HG02973 (cell line): ENCODE measurements around the gene CST3.
"Not testable (repeated sequence)": the region's sequence is repeated elsewhere in the genome, so short reads cannot be mapped to it uniquely, and the experiment has no call there.

Experiments used
- ATAC-seq: cut with Tn5 transposase; IDR thresholded peaks from one replicate; pipeline ENCODE4 v1.9.1; 2021; ENCODE audit warnings: moderate library complexity; ENCODE audit not compliant: unreplicated experiment

CST3 gene

DNA sequence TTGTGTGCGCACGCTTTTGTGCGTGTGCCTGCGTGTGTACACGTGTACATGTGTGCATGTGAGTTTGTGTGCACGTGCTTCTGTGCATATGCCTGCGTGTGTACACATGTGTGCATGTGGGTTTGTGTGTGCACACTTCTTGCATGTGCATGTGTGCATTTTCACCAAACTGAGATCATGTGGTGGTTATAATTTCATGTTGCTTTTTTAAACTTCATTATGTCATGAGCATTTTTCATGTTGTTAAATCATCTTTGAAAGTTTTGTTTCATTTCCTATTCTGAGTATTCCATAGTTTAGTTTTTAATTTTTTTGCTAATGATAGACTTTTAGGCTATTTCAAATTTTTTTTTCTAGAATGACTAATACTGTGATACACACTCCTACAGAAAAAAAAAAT is 6.4 kb upstream of the CST3 start:
- no peak for ATAC-seq

- no peak for ATAC-seq
Measured at GRCh38 chr20:23643659-23644058, 5.9 kb upstream of the CST3 start.

DNA sequence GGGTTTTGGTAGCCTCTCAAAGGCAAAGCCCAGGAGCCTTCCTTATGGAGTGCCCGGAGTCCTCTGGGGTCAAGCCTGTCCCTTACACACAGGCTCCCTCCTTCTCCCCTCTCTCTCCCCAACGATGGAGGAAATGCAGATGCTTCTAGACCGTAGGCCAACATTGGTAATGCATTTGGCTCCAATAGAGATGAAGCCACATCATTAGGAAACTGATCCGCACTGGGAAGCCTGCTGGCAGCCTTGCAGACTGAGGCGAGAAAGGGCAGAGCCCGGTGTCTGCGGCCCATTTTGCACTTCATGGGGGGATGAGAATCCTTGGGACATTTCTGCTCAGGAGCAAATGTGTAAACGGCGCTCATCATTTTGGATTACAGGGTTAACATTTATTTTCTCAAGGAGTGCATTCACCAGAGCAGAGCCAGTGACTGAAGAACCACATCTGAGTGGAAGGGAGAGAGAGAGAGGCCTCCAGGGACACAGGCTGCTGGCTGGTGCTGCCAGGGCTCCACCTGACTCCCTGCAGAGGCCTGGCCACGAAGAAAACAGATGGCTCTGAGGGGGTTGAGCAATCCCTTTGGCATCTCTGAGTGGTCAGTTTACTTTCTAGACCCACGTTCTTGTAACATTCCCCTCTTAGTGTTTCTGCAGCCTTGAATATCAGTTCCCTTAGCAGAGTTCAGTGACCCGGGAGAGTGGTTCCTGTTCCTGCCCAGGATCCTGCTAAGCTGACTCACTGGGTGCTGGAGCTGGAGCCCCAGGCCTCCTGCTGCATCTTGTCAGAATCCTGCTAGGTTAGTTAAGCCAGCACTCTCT is 4.4 kb upstream of the CST3 start:
- ATAC-seq = no peak

- no peak for ATAC-seq
Measured at GRCh38 chr20:23640671-23641667, 3.2 kb upstream of the CST3 start.

- ATAC-seq = no peak
Measured at GRCh38 chr20:23640018-23640601, 2.4 kb upstream of the CST3 start.

- no peak for ATAC-seq
Measured at GRCh38 chr20:23639490-23639958, 1.8 kb upstream of the CST3 start.

DNA sequence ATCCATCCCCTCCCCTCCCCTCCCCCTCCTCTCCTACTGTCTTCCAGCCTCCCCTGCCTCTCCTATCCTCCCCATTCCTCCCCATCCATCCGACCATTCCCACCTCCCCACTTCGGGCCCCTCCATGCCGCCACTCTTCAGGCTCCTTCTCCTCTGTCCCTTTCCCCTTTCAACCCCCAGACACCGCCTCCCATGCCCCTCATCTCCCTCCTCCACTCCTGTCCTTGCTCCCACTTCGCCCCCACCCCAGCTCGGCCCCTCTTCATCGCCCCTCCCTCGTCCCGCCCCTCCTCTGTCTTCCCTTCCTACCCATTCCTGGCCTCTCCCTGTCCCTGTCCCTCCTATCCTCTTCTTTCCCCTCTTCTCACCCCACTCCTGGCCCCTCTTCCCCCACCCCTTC is 554 bp upstream of the CST3 start:
- no peak for ATAC-seq

- ATAC-seq = no peak
Measured at GRCh38 chr20:23636908-23637281, 860 bp downstream of the CST3 start.

DNA sequence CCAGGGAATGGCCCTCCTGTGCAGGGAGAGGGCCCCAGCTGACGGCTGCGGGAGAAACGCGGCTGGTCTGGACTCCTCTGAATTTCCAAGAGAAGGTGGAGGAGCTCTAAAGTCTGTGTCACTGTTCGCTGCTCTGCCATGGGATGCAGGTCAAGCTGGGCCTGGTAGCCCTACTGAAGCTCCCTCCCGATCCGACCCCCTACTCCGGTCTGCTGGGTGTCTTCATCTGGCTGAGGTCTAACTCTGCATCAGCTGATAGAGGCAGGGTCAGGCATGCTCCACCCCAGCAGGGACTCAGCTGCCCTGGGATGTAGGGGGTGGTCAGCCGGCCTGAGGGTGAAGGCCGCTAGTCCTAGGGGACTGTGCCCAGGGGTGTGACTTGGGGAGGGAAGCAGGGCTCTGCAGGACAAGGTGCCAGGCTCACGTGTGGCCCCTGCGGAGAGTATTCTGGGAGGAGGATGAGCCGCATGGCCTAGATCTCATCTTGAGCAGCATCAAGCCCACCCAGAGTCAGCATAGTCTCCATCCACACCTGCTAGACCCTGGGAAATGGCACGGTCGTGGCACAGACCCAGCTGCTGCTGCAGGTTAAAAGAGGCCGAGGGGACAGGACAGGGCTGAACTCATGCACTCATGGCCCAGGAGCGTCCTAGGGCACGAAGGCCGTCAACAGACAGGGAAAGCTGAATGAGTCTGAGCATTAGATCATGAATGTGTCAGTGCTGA is 1.4 kb downstream of the CST3 start:
- ATAC-seq = no peak

DNA sequence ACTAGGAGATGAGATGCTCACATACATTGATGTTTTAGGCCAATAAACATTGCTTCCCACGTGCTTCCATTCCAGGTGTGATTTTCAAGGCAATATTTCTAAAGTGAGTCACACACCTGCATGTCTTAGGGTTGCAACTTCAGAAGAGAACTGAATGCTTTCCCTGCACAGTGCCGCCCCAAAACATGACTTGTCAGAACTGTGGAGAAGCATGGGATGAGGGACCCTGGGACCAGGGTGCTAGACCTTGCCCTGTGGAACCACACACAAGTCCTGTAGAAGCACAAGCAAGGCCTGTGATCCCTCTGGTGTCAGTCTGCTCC is 2.0 kb downstream of the CST3 start:
- ATAC-seq = not testable (repeated sequence)

GRCh38 chr20:23634985-23635767 is 2.6 kb downstream of the CST3 start:
- no peak for ATAC-seq

DNA sequence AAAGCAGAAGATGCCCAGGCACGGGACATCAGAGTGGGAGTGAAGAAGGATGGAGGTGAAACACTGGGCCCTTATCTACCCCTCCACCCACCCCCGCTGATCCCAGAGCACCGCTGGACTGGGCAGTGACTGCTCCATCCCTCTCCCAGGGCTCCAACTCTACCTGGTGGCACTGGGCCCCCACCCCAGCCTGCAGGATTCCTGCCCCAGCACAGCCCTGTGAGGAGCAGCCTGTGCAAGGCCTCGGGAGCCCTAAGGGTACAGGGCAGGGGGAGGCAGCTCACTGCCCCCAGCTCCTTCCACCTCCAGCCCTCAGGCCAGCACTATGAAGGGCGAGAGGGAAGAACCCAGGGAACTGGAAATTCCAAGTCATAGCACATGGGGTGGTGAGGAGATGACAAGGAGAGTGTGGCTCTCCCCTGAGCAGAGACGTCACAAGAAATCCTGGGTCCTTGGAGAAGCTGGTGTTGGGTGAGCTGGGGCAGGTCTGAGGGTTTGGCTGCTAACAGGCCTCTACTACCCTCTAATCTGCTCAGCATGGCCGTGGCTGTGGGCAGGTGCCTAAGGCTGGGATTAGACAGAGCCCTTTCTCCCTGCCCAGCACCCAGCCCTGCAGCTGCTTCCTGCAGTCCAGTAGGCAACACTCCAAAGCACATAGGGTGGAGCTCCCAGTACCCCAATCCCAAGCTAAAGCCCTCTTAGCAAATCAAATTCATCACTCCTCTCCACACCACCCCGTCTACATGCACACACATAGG is 3.5 kb downstream of the CST3 start:
- no peak for ATAC-seq

- ATAC-seq = no peak
Measured at GRCh38 chr20:23632711-23633573, 4.8 kb downstream of the CST3 start.

DNA sequence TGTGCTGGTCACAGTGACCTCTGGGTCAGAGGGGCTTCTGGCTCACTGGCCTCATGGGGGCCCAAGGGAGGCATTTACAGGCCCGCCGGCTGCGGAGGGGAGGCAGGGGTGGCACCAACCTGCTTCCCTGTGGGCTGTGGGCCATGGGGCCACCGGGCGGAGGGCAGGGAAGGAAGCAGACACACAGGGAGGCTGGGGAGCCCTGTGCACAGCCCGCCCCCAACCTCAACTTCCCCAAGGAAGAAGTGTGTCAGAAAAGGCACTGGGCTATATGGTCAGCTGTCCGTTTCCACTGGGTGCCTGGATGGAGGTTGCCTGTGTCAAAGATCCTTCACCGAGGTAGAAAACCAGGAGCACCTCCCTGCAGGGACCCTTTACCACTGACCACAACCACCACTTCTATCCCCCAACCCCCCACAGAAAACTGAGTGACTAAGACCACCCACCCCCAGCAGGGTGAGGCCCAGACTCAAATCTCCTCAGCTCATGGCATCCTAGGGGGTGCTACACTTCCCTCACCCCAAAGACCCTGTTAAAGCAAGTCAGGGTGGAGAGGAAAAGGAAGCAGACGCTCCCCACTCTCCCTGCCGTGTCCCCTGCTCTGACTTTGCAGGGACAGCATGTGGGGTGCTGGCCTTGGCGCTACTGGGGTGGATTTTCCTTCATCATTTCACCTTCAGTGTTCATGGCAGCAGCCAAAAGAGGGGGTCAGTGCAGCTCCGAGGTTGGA is 5.6 kb downstream of the CST3 start:
- ATAC-seq = no peak

DNA sequence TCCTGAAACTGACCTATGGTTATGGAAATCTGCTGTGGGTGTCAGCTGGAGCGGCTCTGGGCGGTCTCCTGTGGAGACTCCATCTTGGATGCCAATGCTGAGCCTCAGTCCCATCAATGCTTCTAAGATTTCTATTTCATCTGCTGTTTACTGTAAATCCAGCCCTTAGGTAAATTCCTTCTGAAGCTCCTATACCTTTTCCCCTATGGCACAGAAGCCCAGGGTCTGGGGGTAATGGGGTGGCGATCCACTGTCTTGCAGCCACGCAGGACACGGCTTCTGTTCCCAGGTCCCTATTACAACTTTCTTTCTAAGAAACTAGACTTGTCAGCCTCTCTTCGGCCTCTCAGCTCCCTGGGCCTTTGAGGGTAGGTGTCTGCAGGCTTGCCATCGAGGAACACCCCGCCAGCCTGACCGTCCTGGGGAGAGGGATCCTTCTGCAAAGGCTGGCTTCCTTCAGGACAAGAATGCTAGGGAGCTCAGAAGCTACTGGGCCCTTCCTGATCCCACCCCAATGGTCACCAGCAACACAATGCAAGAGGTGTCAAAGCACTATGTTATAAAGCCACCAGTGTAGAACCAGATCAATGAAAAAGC is 6.4 kb downstream of the CST3 start:
- no peak for ATAC-seq

GRCh38 chr20:23630392-23630849 is 7.3 kb downstream of the CST3 start:
- ATAC-seq = no peak
